ENCODE measurements around the gene KLB. TPM values are rescaled to one million over a fixed set of nuclear protein-coding genes. Genes with fewer than 3 reads are reported as not detected.

Gene KLB
- total RNA-seq, 1 experiment from 2014 or later, result not detected

GRCh38 chr4:39469429-39470077 is 62.8 kb downstream of the KLB start:
- peak overlapping the region; percentile 15; the same call in 1 of the 2 replicates for H3K9ac ChIP-seq (ENCODE audit: low read length)
- no peaks in the 10 kb centered on the region for H3K9me2 ChIP-seq (ENCODE audit: insufficient read depth)
- H3K27me3 ChIP-seq (ENCODE audit: insufficient read depth, low read length), result no peaks in the 10 kb centered on the region
- BruUV-seq (replicated peaks), result no TSS peak
- H4K20me1 ChIP-seq (ENCODE audit: insufficient read depth), result no peaks in the 10 kb centered on the region
- peak overlapping the region; percentile 4; the same call in 1 of the 2 replicates for H3K4me2 ChIP-seq (ENCODE audit: low read length)
- H3K79me2 ChIP-seq (ENCODE audit: insufficient read depth, low read length), result peaks cover 4% of the 10 kb centered on the region; the same call in 1 of the 2 replicates
- H3K36me3 ChIP-seq (ENCODE audit: control insufficient read depth in 1 of 2, insufficient read depth in 2 of 2, low read length in 2 of 2), result peaks cover 19 to 23% of the 10 kb centered on the region in 2 experiments
- intact Hi-C loops (cut with micrococcal nuclease), result loop anchor here (1.0 to 10.0 kb wide), 7 partner anchors 123 to 835 kb away; partner anchors contain the start of genes N4BP2, SMIM14 and UBE2K
- ATAC-seq, result peak; percentile 97
- no peak overlapping the region for H3K4me3 ChIP-seq (replicated peaks in 1 of 2; ENCODE audit: low read depth in 1 of 2, low read length in 2 of 2)
- ChIA-PET POLR2A (interaction anchor here (1.1 to 1.9 kb wide), 2 partner anchors 11 to 169 kb away, joined by 3 to 14 read pairs; partner anchors contain the start of genes LIAS, RPL9 and SMIM14), CTCF (interaction anchor here (0.7 to 1.9 kb wide), 21 partner anchors 10 to 856 kb away, joined by 3 to 14 read pairs (median 3); partner anchors contain the start of genes LIAS, RPL9, SMIM14 and UGDH), RAD21 (ENCODE audit: low non-redundant PET in 1 of 2, low total read pairs in 2 of 2, uncharacterized antibody in 2 of 2, unreplicated experiment in 2 of 2) (interaction anchor here in 1 of 2 experiments (1.2 kb wide), 1 partner anchor 189 kb away, joined by 3 read pairs; no protein-coding TSS in a partner anchor)
- H3K27ac ChIP-seq (ENCODE audit: low read depth, low read length), result peak overlapping the region; percentile 23; the same call in 1 of the 2 replicates
- no peak overlapping the region for H2AFZ ChIP-seq (ENCODE audit: low read depth, low read length, poor library complexity, severe bottlenecking)
- no peaks in the 10 kb centered on the region for H3K9me3 ChIP-seq (ENCODE audit: control insufficient read depth in 1 of 2, insufficient read depth in 1 of 2, low read depth in 1 of 2, low read length in 2 of 2)
- H3K4me1 ChIP-seq (ENCODE audit: control insufficient read depth in 1 of 2, insufficient read depth in 2 of 2, low read length in 2 of 2), result peaks cover 2 to 13% of the 10 kb centered on the region in 2 experiments; a peak in 2 of 4 replicates
- DNase-seq (ENCODE audit: low read depth, low spot score), result peak; percentile 86
- TF ChIP-seq ZFX (IDR thresholded peaks at IDR 0.05) (no peak), ELF1 (IDR thresholded peaks at IDR 0.05; ENCODE audit: borderline replicate concordance, low read depth) (no peak), CEBPB (IDR thresholded peaks at IDR 0.05; ENCODE audit: low read depth) (no peak), SIN3A (IDR thresholded peaks at IDR 0.05; ENCODE audit: low read depth) (no peak), ZNF274 (IDR thresholded peaks at IDR 0.05; ENCODE audit: low read depth, low read length) (no peak), MAX (IDR thresholded peaks at IDR 0.05) (peak; percentile 39; the same call in 1 of the 2 replicates), EGR1 (IDR thresholded peaks at IDR 0.05; ENCODE audit: low read depth) (no peak), REST (IDR thresholded peaks at IDR 0.05; ENCODE audit: low read depth) (no peak), FOSL1 (IDR thresholded peaks at IDR 0.05; ENCODE audit: low read depth) (0 out of 2 replicates have a peak, but pooled peaks have one; percentile 5), SP1 (IDR thresholded peaks at IDR 0.05; ENCODE audit: low read depth) (peak; percentile 33; the same call in 1 of the 2 replicates), RAD21 (IDR thresholded peaks at IDR 0.05; ENCODE audit: low read depth) (peak; percentile 96), SRF (IDR thresholded peaks at IDR 0.05; ENCODE audit: low read depth) (peak; percentile 56; the same call in 1 of the 2 replicates), EZH2phosphoT487 (IDR thresholded peaks at IDR 0.05; ENCODE audit: borderline replicate concordance) (no peak), EZH2 (IDR thresholded peaks at IDR 0.05) (no peak), ATF3 (IDR thresholded peaks at IDR 0.05) (no peak), POLR2AphosphoS5 (IDR thresholded peaks at IDR 0.05; ENCODE audit: low read depth, low read length) (no peak), TCF7L2 (IDR thresholded peaks at IDR 0.05; ENCODE audit: borderline replicate concordance, extremely low read depth, insufficient read depth, insufficient read length) (no peak), JUND (IDR thresholded peaks at IDR 0.05) (no peak), YY1 (IDR thresholded peaks at IDR 0.05; ENCODE audit: extremely low read depth, insufficient replicate concordance, low read depth, low read length) (peak; percentile 26), ZBTB33 (IDR thresholded peaks at IDR 0.05; ENCODE audit: extremely low read depth, insufficient replicate concordance, low read length) (no peak), POLR2A (IDR thresholded peaks at IDR 0.05; ENCODE audit: borderline replicate concordance, extremely low read depth, insufficient read depth, insufficient read length) (no peak)

Measured in HCT116 (cell line).